ENCODE data around the gene POU5F1. TPM values are rescaled to one million over a fixed set of nuclear protein-coding genes. Genes with fewer than 3 reads are reported as not detected.
A peak's percentile ranks its signal among the peaks of the same experiment; 100 is the strongest.

The POU5F1 gene
- total and polyA plus RNA-seq, 9 of the 15 experiments (the other 6 are each of a cell fraction or from before 2014, with no cell fraction given) = 0.06 to 2.0 (median 0.10) TPM; not detected in 6

- TF ChIP-seq RBBP5 (IDR thresholded peaks at IDR 0.05; ENCODE audit: borderline replicate concordance, insufficient read depth, low read length, poor library complexity, severe bottlenecking) = peak; percentile 20
- TF ChIP-seq, protein P1, sequence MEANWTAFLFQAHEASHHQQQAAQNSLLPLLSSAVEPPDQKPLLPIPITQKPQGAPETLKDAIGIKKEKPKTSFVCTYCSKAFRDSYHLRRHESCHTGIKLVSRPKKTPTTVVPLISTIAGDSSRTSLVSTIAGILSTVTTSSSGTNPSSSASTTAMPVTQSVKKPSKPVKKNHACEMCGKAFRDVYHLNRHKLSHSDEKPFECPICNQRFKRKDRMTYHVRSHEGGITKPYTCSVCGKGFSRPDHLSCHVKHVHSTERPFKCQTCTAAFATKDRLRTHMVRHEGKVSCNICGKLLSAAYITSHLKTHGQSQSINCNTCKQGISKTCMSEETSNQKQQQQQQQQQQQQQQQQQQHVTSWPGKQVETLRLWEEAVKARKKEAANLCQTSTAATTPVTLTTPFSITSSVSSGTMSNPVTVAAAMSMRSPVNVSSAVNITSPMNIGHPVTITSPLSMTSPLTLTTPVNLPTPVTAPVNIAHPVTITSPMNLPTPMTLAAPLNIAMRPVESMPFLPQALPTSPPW (CRISPR knock-in tag; IDR thresholded peaks at IDR 0.05) = peak; percentile 45; the same call in 1 of the 2 replicates
- TF ChIP-seq, protein P2, sequence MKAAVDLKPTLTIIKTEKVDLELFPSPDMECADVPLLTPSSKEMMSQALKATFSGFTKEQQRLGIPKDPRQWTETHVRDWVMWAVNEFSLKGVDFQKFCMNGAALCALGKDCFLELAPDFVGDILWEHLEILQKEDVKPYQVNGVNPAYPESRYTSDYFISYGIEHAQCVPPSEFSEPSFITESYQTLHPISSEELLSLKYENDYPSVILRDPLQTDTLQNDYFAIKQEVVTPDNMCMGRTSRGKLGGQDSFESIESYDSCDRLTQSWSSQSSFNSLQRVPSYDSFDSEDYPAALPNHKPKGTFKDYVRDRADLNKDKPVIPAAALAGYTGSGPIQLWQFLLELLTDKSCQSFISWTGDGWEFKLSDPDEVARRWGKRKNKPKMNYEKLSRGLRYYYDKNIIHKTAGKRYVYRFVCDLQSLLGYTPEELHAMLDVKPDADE (conservative IDR thresholded peaks at IDR 0.05; ENCODE audit: control insufficient read depth, low read depth, low read length) = 0 out of 2 replicates have a peak, but pooled peaks have one; percentile 22
- TF ChIP-seq ZNF217 (CRISPR knock-in tag; IDR thresholded peaks at IDR 0.05) = no peak
- no peak for TF ChIP-seq ZNF282 (CRISPR knock-in tag; IDR thresholded peaks at IDR 0.05)
- TF ChIP-seq ZNF133 (CRISPR knock-in tag; IDR thresholded peaks at IDR 0.05) = no peak
- no peak for TF ChIP-seq DDX20 (tag; IDR thresholded peaks at IDR 0.05; ENCODE audit: low read depth)
- 0 out of 2 replicates have a peak, but pooled peaks have one; percentile 52 for TF ChIP-seq TOE1 (IDR thresholded peaks at IDR 0.05; ENCODE audit: borderline replicate concordance)
- no peak for TF ChIP-seq TOE1 (CRISPR knock-in tag; IDR thresholded peaks at IDR 0.05; ENCODE audit: borderline replicate concordance, low read depth)
- no peak for TF ChIP-seq SMAD3 (CRISPR knock-in tag; conservative IDR thresholded peaks at IDR 0.05)
- no peak for TF ChIP-seq NCOR1 (IDR thresholded peaks at IDR 0.05)
- no peak for TF ChIP-seq EP300 (IDR thresholded peaks at IDR 0.05; ENCODE audit: low read length)
- no peak for TF ChIP-seq RBM22 (IDR thresholded peaks at IDR 0.05; ENCODE audit: low read depth, low read length, poor library complexity, severe bottlenecking)
- TF ChIP-seq STAG1 (CRISPR knock-in tag; IDR thresholded peaks at IDR 0.05; ENCODE audit: borderline replicate concordance) = no peak
- TF ChIP-seq MIER1 (IDR thresholded peaks at IDR 0.05; ENCODE audit: low read depth) = no peak
- TF ChIP-seq NFATC3 (IDR thresholded peaks at IDR 0.05) = no peak
- 0 out of 2 replicates have a peak, but pooled peaks have one; percentile 24 for TF ChIP-seq KAT7 (CRISPR knock-in tag; IDR thresholded peaks at IDR 0.05; ENCODE audit: borderline replicate concordance)
- no peak for TF ChIP-seq BHLHE40 (IDR thresholded peaks at IDR 0.05; ENCODE audit: low read length)
- no peak for TF ChIP-seq SREBF1 (IDR thresholded peaks at IDR 0.05; ENCODE audit: borderline replicate concordance, low read depth, low read length)
- peak in 1 of 2 experiments; percentile 68; a peak in 1 of 4 replicates for TF ChIP-seq HDAC1 (IDR thresholded peaks at IDR 0.05)
- TF ChIP-seq ZNF518B (CRISPR knock-in tag; IDR thresholded peaks at IDR 0.05) = no peak
These were observed 11.3 kb downstream of the POU5F1 start (continued) for GRCh38 chr6:31158863-31159855.
